Measurements from ENCODE around the gene CD36.

Gene CD36

DNA sequence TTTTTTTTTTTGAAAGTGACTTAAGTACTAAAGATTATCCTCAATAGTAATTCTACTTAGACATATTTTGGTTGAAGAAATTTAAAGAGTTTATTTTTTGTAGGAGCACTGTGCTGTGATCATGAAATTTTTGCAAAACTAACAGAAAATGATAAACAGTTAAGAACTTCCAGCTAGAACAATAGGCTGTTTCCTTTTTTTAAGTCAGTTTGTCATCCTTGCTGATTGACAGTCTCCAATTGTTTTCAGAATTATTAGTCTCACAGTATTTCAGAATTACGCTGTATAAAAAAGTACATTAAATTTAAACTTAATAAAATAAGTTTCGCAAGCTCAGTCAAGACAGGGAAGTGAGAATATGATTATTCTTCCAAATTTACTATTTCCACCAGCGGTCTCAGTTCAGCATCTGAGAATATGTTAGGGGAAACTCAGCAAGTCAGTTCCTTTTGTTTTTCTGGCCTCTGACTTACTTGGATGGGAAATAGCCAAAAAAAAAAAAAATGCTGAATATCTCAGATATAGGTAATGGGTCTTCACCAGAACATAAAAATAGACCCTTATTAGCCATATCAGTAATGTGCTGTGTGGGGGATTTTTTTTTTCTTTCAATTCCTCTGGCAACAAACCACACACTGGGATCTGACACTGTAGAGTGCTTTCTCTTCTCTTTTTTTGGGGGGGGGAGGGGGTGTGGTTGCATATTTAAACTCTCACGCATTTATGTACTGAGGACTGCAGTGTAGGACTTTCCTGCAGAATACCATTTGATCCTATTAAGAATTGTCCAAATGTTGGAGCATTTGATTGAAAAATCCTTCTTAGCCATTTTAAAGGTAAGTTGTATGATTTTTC, at the start of gene CD36:
Gene CD36 (plus strand): TSS at position 732 of the 855 bp plus-strand sequence. CDS start 8,099 bp downstream, outside the sequence.
- no peak for DNase-seq (ENCODE audit: low spot score)

DNA sequence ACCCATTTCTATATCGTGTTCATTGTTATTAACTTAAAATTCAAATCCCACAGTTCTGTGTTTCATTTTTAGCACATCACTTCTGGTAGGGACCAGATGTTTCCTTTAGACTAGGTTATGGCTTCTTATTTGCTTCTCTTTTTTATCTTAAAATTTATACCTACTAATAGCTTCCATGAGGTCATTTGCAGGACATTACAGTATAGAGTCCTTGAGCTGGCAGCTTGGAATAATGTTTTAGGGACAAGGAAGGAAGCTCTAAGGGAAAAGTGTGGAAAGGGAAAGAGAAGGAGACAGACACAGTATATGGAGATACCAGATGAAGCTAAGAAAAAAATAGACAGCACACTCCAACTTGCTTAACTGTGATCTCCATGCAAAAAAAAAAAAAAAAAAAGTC, 48.8 kb upstream of the CD36 start:
- no peak for DNase-seq (ENCODE audit: low spot score)

DNA sequence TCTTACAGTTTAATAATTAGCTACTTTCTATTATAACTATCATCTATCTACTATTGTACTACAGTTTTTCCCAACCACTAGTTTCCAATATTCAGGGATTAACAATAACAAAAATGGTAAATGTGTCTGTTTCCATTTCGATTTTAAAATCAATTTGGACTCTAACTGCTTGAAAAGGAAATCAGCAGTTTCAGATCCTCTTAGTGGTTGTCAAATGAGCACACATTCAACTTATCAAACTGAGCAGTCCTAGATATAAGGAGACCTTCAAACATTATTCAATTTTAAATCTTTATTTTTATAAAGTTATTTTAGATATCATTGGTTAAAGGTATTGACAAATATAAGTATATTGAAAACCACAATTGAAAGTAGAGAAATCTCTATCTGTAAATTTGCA, 46.8 kb upstream of the CD36 start:
- DNase-seq (ENCODE audit: low spot score) = no peak

DNA sequence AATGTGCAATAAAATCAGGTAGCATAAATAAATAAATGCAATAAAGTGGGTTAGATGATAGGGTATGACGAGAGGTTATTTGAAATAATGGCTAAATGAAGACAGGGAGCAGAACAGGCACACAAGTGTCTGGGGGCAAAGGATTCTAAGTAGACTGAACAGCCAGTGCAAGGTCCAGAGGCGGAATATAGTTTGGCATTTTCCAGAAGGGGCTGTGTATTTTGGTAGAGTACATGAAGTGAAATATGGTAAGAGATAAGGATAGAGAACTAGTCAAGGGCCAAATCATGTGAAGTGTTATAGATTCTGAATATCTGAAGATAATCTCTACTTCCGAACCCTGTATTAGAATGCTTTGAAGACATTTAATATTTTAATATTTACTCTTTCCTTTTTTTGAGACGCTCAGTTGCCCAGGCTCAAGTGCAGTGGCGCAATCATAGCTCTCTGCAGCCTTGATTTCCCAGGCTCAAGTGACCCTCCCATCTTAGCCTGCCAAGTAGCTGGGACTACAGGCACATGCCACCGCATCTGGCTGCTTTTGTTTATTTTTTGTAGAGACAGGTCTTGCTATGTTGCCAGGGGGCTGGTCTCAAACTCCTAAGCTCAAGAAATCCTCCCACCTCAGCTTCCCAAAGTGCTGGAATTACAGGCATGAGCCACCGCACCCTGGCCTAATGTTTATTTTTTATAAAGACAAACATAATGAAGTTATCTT, 44.4 kb upstream of the CD36 start:
- no peak for DNase-seq (ENCODE audit: low spot score)

DNA sequence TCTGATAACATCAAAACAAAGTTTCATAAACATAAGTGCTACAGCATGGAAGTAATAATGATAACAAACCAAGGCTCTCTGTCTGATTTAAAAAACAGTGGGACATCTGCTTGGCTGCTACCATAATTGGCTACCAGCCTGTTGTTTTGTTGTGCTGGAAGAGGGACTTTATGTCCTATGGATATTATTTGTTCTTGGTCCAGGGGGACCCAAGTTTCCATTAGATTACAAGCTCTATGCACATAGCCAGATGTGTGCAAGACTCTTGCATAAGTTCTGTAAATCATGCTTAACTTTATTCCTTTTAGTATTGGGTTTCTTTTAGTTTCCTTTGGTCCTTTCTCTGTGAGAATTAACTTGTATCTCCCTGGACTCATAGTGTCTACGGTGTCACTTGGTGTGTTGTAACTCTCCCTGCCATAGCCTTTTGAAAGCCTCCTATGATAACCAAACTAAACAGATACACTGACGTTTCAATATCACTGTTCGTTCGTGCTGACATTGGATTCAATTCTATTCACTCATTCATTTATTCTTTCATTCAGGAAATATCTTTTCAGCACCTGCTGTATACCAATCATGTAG, 41.4 kb upstream of the CD36 start:
- DNase-seq (ENCODE audit: low spot score) = no peak

DNA sequence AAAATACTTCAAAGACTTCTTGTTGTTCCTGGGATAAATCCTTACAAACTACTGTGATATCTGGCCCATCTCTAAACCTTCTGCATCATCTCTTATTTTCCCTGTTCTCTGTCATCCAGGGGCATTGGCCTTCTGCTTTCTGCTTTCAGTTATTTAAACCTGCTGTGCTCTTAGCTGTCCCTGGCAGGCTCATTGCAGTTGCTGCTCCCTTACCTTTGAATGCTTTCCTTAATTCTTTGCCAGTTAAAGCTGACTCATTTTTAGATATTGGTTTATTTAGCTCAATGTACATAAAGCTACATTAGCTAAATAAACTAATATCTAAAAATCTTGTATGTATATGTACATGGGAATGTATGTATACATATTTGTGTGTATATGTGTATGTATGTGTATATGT, 40.6 kb upstream of the CD36 start:
- DNase-seq (ENCODE audit: low spot score) = no peak

DNA sequence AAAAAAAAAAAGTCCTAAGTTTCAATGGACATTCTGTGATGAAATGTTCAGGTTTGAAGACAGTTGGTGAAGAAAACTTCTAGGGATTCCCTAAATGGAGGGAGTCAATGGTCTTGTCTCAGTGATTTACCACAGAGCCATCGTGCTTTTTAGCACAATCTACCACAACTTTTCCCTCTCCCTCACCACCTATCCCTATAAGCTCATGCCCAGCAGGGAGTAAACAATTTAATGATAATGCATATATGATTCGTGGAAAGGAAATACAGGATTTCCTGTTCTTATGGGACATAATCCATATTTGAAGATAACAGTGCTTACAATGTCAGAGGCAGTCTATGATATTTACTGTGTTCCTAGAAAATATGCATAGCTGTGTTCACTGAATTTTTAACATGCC, 38.4 kb upstream of the CD36 start:
- no peak for DNase-seq (ENCODE audit: low spot score)

DNA sequence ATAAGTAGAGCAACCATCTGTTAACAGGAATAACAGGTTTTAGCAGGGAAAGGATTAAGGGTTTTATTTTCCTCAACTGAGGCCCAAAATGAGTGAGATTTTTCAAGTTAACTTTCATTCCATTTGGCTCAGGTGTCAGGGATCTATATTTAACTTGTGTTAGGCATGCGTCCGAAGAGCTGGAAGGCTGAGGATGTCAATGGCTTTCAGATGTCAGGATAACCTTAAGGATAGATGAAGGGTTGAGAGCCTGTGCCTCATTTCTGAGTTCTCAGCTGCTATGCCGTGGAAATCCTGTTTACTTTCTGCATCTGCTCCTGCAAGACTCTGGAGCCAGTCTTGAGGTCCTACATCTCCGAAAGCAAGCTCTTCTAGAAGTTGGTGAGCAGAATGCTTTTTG, 36.4 kb upstream of the CD36 start:
- no peak for DNase-seq (ENCODE audit: low spot score)

DNA sequence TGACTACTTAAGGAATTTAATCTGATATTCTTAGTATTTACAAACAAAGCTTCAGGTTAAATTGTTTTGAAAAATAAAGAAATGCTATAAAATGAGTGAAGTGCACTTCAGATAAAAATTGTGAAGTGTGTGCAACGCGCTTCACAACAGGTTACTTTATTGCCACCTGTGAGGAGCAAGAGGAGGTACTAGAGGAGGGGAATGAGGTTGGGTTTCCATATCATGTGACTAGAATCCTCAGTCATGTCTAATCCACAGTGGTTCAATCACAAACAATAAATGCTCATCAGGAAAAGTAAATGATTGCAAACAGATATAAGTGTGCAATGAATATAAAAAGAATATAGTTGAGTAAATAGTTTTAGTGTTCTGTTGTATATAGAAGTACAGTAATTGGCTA, 34.5 kb upstream of the CD36 start:
- DNase-seq (ENCODE audit: low spot score) = no peak

DNA sequence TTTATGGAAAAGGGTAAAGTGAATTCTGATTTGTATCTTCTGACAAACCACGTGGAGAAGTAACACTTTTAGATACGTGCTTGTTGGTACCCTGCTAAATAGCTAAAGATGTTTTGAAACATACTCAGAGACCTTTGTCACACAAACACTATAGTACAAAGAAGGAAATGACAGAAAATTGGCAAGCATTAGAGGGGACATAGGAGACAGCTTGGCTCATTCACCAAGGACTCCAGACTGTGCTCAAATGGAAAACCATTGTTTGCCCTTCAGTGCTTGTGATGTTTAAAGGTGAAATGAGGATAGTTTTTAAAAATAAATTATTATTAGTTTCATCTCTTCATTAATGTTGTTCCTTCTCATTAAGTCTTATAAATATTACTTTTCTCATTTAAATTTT, 34.0 kb upstream of the CD36 start:
- DNase-seq (ENCODE audit: low spot score) = no peak

DNA sequence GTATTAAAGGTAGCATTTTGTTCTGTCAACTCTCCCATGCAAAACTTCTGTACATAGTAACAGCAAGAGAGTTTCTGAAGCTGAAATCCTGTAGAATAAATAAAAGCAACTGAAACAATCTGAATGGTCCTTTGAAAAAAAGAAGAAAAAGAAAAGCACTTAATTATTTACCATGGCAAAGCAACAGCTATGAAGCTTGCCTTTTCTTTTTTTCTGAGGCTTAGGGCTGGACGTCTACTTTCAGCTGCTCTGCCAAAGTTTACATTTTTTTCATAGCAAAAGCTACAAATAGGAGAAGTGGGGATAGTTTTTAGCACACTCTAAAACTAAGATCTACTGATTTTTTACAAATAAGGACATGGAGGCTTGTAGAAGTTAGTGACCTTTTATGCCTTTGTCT, 31.3 kb upstream of the CD36 start:
- no peak for DNase-seq (ENCODE audit: low spot score)

DNA sequence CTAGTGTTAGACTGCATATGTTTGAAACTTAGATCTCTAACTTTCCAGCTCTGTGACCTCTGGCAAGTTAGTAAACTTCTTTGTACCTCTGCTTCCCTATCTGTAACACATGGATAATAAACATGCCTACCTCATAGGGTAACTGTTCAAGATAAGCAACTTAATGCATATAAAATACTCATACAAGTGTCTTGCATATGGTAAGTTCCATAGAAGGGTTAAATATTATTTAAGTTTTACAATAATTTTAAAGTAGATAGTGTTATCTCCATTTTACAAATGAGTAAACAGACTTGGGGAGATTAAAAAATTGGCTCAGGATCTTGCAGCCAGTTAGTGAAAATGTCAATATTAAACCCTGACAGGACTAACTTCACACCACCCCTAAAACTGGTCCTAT, 30.1 kb upstream of the CD36 start:
- no peak for DNase-seq (ENCODE audit: low spot score)

DNA sequence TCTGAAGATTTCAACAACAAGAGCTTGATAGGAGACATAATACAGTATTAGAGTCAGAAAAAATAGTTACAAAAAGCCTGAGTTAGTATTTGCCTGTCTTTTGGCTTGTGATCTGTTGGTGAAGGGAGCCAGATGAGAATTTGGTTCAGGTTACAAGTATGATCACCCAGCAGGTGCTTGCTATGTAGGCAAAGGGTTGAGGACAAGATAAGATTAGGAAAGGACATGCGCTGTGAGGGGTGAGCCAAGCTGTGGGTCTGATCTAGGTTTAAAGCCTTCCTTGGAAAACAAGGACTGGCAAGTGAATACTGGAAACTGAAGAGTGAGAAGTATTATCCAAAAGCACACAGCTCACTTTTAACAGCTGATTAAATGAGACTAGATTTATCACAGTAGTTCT, 28.7 kb upstream of the CD36 start:
- DNase-seq (ENCODE audit: low spot score) = no peak

DNA sequence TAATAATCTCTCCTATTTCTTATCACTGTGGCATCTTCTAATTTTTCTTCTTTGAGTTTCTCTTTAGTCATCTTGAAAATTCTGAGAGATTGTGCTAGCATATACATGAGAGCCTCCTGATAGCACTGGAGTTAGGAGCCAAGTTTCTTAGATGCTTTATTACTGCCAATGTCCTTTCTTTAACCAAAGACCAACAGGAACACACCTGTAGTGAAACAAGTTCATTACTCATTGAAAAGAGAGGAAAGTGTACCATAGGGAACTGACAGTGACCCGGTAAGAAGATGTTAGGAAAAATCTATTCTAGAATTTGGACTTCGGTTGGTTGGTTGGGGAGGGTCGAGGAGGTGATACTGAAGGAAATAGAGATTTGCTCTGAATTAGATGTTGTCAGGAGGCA, 27.1 kb upstream of the CD36 start:
- DNase-seq (ENCODE audit: low spot score) = no peak

DNA sequence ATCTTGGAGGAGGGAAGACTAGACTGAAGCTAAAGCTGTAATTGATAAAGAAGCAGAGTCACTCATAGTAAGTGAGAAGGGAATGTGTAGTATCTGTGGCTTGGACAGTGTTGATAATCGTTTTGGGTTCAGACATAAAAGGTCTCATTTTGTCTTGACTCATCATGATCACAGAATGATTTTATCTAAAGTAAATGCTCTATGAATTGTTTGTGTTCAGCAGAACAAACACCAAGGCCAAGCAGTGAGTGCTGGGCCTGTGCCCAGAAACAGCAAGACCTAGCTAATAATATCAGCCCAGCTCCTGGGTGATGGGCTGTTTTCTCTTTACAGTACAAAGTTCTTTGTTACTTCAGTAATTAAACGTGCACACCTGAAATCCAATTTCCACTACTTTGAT, 26.7 kb upstream of the CD36 start:
- DNase-seq (ENCODE audit: low spot score) = no peak

DNA sequence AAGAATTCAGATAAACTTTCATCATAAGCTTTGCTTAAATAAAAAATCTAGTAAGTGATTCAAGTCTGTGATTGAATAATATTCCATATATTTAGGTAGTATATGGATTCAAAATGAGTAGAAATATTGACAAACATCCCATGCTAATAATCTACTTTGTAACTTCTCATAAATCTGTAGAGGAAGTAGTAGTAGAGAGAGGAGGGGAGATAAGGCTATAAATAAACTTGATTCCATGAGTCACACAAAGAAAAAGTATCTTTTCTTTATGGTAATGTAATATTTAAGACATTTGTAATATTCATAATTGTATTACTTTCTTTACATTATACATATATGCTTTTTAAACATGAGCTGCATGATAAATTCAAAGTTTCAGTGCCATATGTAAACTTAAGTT, 25.6 kb upstream of the CD36 start:
- DNase-seq (ENCODE audit: low spot score) = no peak

DNA sequence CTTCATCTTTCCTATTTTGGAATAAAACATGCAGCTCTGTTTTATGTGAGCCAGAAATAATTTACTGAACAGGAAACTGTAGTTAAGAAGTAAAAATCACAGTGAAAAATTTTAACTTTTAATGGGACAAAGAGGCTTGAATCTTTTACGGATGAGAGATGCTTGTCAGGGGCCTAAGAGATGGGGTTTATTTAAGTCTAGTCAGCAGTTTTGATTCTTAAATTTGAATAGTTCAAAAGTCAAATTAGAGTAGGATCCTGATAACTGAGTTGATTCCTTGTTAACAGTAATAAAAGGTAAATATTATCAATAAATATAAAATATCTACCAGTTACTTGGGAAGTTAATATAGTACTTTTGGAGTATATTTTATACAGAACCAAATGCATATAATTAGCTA, 24.9 kb upstream of the CD36 start:
- no peak for DNase-seq (ENCODE audit: low spot score)

DNA sequence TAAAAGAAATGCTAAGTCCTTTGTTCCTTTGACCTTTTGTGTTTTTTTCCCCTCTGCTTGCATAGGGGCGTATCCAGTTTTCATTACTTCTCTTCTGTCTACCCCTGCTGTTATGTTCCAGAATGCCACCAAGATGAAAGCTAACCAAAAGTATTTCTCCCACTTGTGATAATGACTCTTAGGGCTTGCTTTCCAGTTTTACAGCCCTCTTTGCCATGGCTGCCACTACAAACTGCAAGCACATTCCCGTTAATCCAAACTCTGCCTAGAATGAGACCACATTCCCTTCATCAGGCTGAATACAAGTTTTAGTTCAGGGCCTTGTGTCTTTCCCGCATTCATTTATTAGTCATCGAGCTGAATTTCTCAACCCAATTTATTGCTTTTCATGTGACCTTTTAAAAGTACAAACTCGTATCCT, 23.6 kb upstream of the CD36 start:
- DNase-seq (ENCODE audit: low spot score) = no peak

DNA sequence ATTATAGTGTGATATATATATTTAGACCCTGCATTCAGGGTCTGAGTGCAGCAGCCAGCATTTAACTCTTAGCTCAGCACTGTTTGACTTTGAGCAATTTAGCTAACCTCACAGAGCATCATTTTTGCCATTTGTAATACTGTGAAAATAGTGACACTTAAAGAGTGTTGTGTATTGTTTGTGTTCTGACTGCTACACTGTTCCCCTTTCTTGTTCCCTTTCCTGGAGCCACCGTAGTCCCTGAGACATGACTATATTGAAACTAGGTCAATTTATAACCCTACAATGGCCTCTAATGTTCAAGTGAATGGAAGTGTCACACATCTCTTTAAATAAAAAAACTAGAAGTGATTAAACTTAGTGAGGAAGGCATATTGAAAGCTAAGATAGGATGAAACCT, 20.3 kb upstream of the CD36 start:
- no peak for DNase-seq (ENCODE audit: low spot score)

DNA sequence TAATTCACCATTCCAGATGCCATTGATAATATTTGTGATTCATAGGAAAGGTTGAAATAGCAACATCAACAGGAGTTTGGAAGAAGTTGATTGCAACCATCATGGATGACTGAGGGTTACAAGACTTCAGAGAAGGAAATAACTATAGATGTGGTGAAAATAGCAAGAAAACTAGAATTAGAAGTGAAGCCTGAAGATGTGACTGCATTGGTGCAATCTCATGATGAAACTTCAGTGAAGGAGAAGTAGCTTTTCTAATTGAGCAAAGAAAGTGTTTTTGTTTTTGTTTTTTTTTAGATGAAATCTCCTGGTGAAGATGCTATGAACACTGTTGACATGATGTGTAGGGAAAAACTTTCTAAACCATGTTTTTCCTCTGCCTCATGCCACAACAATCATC, 18.7 kb upstream of the CD36 start:
- no peak for DNase-seq (ENCODE audit: low spot score)

DNA sequence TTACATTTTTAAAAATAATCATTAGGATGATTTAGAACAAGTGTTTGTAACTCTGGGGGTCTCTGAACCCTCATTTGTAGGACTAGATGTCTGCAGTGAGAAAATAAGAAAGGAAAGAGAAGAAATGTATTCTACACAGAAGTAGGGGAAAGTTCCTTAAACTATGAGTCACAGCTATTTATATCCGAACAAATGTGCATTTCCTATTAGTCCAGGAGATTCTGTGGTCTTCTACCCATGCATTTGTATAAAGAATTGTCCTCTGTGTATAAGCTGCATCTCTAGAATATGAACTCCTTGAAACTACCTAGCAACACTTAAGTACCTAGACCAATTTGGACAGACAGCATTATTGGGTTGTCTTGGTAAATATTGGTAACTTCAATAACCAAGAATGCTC, 15.9 kb upstream of the CD36 start:
- no peak for DNase-seq (ENCODE audit: low spot score)

DNA sequence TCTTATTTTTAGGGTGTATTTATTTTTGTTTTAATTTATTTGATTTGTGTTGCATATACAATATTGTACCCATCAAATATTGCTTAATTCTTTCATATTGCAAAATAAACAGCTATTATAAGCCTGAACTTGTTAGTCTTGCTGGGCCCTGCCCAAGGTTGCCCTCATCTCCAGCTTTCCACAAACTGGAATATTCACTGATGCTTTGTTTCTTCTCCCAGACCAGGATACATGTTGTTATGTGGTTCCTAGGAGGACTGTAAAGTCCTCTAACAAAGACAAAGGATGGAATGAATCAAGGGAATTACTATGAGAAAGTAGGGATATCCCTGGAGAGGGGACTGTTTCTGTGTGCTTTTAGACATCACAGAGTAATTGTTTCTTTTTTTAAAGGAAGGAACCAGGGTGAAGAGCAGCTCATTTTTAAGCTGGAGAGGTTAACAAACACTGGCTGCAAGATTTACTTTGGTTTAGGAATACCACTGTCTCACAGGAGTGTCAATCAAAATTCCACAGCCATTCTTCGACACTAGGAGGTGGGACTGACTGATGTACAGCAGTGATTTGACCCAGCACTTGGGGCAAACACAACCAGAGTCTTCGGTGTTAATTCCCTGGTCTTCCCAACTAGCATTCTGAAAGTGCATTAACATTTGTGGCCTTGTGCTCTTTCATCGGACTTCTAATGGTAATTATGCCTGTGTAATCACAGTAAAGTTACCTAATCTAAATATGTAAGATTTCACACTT, 14.8 kb upstream of the CD36 start:
- peak; percentile 6 for DNase-seq (ENCODE audit: low spot score)

DNA sequence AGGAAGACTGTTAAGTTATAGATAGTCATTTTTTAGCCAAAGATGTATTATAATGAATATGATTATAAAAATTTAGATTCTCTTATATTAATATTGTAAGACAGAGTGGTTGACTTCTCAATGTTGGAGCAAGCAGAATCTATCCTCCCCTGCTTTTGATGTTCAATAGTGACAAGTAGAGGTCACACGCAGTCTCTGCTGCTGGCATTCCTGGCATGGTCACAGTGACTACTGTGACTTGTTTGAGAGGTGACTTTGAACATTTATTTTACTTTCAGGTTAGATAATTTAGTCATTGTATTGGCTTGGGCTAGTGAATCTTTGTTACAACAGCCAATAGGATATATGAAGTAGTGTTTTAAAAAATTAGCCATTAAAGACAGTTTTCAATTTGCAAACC, 13.7 kb upstream of the CD36 start:
- DNase-seq (ENCODE audit: low spot score) = no peak

Measured in HuH-7 (cell line).